Measurements from ENCODE around the gene LNPK.
A peak's percentile ranks its signal among the peaks of the same experiment; 100 is the strongest.
"Not testable (repeated sequence)": the region's sequence is repeated elsewhere in the genome, so short reads cannot be mapped to it uniquely, and the experiment has no call there.

LNPK gene

DNA sequence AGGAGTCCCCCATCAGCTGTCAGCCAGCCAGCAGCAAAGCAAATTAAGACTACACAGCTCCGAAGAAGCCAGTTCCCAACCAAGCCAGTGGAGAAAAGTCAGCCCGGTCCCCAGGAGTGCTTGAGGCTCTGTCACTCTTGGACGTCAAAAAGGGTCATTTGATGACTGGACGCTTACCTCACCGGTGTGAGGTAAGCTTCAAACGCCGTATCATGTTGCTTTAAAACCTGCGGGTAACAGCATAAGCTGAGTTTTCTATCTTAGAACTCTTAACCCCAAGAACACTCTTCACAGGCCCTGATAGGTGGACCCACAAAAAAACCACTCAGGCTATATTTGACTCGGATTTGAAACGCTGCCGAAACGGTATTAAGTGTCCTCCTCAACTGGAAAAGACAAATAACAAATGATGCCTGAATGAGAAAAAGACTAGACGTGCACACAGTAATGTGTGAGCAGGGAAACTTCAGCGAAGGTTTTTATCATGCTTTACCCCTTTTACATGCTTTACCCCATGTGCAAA lies 682 bp upstream of the LNPK start:
- Histone ChIP-seq H3K9me3 (no peaks in the 10 kb centered on the region), H3K36me3 (replicated peaks) (no peaks in the 10 kb centered on the region), H3K4me1 (peaks cover 14% of the 10 kb centered on the region), H3K27me3 (ENCODE audit: low read depth) (no peaks in the 10 kb centered on the region), H3K4me3 (peak overlapping the region; percentile 82)
- no peak for DNase-seq (ENCODE audit: low spot score in 2 of 2)
- in situ Hi-C loops (cut with MboI; ENCODE audit: low sequenced_read_pairs), result no loop called here

GRCh38 chr2:176001281-176001915 lies 669 bp downstream of the LNPK start:
- no peaks in the 10 kb centered on the region for H3K27me3 ChIP-seq (ENCODE audit: low read depth)
- H3K9me3 ChIP-seq, result no peaks in the 10 kb centered on the region
- in situ Hi-C loops (cut with MboI; ENCODE audit: low sequenced_read_pairs), result no loop called here
- DNase-seq (ENCODE audit: low spot score in 2 of 2), result peak; percentile 62 to 66
- no peaks in the 10 kb centered on the region for H3K36me3 ChIP-seq (replicated peaks)
- H3K4me3 ChIP-seq, result peak overlapping the region; percentile 82
- H3K4me1 ChIP-seq, result peaks cover 20% of the 10 kb centered on the region

DNA sequence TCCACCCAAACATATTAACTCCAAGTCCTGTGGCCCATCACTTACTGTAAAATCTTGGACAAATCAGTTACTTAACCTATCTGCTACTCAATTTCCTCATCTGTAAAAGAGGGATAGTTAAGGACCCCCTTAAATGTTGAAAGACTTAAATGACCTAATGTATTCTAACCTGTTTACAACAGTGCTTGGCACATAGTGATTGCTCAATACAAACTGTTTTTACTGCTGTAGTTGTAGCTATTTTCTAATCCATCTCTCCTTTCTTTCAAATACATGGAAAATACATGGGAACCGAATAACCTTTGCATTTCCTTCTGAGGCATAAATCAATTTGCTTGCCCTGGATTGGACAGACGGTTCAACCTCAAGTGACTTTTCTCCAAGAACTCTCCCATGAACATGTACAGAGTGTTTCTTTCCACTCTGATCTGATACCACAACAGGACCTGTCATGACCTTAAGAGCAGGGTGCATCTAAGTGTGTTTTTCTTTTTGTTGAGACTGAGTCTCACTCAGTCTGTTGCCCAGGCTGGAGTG lies 2.7 kb downstream of the LNPK start:
- DNase-seq (ENCODE audit: low spot score in 2 of 2), result no peak
- no peaks in the 10 kb centered on the region for H3K27me3 ChIP-seq (ENCODE audit: low read depth)
- H3K9me3 ChIP-seq, result no peaks in the 10 kb centered on the region
- H3K4me3 ChIP-seq, result no peak overlapping the region
- in situ Hi-C loops (cut with MboI; ENCODE audit: low sequenced_read_pairs), result no loop called here
- no peaks in the 10 kb centered on the region for H3K36me3 ChIP-seq (replicated peaks)
- H3K4me1 ChIP-seq, result peaks cover 25% of the 10 kb centered on the region

DNA sequence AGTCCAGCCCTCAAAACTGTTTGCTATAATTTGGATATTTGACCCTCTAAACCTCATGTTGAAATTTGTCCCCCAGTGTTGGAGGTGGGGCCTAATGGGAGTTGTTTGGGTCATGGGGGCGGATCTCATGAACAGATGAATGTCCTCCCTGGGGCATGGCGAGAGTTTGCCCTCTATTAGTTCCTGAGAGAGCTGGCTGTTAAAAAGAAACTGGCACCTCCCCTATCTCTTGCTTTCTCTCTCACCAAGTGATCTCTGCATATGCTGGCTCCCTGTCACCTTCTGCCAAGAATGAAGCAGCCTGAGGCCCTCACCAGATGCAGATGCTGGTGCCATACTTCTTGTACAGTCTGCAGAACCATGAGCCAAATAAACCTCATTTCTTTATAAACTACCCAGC lies 12.0 kb downstream of the LNPK start:
- Histone ChIP-seq H3K4me1 (no peaks in the 10 kb centered on the region; the same call in 1 of the 2 replicates), H3K36me3 (replicated peaks) (peaks cover 3% of the 10 kb centered on the region; the same call in 1 of the 2 replicates), H3K27me3 (ENCODE audit: low read depth) (no peaks in the 10 kb centered on the region), H3K4me3 (no peak overlapping the region), H3K9me3 (no peaks in the 10 kb centered on the region)
- no peak for DNase-seq (ENCODE audit: low spot score in 2 of 2)
- in situ Hi-C loops (cut with MboI; ENCODE audit: low sequenced_read_pairs), result no loop called here

GRCh38 chr2:175987126-175987525 lies 14.9 kb downstream of the LNPK start:
- H3K4me1 ChIP-seq; H3K4me3 ChIP-seq; DNase-seq (ENCODE audit: low spot score in 2 of 2); H3K36me3 ChIP-seq (replicated peaks); H3K9me3 ChIP-seq; H3K27me3 ChIP-seq (ENCODE audit: low read depth); in situ Hi-C loops (cut with MboI; ENCODE audit: low sequenced_read_pairs): not testable (repeated sequence)

GRCh38 chr2:175984846-175985245 lies 17.2 kb downstream of the LNPK start:
- in situ Hi-C loops (cut with MboI; ENCODE audit: low sequenced_read_pairs), result no loop called here
- no peaks in the 10 kb centered on the region; the same call in 1 of the 2 replicates for H3K36me3 ChIP-seq (replicated peaks)
- no peak for DNase-seq (ENCODE audit: low spot score in 2 of 2)
- H3K4me1 ChIP-seq, result peaks cover 21% of the 10 kb centered on the region
- no peaks in the 10 kb centered on the region for H3K9me3 ChIP-seq
- no peak overlapping the region for H3K4me3 ChIP-seq
- H3K27me3 ChIP-seq (ENCODE audit: low read depth), result no peaks in the 10 kb centered on the region

DNA sequence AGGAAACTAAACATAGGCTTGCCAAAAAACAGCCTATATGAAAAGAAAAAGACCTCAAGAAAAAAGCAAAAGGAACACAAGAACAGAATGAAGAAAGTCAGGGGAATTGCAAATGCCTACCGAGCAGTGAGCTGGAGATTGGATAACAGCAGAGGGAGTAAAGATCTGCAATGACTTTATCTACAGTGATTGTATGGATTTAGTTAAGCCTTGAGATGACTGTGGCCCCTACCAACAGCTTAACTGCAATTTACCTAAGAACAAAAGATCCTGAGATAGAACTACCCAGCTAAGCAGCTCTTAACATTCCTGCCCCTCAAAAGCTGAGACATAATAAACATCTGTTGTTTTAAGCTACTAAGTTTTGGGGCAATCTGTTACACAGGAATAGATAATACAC lies 20.5 kb downstream of the LNPK start:
- in situ Hi-C loops (cut with MboI; ENCODE audit: low sequenced_read_pairs), result no loop called here
- no peaks in the 10 kb centered on the region for H3K9me3 ChIP-seq
- H3K4me1 ChIP-seq, result peaks cover 24% of the 10 kb centered on the region
- H3K4me3 ChIP-seq, result no peak overlapping the region
- no peaks in the 10 kb centered on the region for H3K27me3 ChIP-seq (ENCODE audit: low read depth)
- H3K36me3 ChIP-seq (replicated peaks), result peaks cover 6% of the 10 kb centered on the region; the same call in 1 of the 2 replicates
- peak; percentile 18 to 74 for DNase-seq (ENCODE audit: low spot score in 2 of 2)

- in situ Hi-C loops (cut with MboI; ENCODE audit: low sequenced_read_pairs), result no loop called here
- H3K27me3 ChIP-seq (ENCODE audit: low read depth), result no peaks in the 10 kb centered on the region
- no peak for DNase-seq (ENCODE audit: low spot score in 2 of 2)
- no peaks in the 10 kb centered on the region for H3K9me3 ChIP-seq
- no peak overlapping the region for H3K4me3 ChIP-seq
- H3K36me3 ChIP-seq (replicated peaks), result peaks cover 6% of the 10 kb centered on the region; the same call in 1 of the 2 replicates
- peaks cover 18% of the 10 kb centered on the region for H3K4me1 ChIP-seq
Measured at GRCh38 chr2:175976391-175977157, 25.5 kb downstream of the LNPK start.

DNA sequence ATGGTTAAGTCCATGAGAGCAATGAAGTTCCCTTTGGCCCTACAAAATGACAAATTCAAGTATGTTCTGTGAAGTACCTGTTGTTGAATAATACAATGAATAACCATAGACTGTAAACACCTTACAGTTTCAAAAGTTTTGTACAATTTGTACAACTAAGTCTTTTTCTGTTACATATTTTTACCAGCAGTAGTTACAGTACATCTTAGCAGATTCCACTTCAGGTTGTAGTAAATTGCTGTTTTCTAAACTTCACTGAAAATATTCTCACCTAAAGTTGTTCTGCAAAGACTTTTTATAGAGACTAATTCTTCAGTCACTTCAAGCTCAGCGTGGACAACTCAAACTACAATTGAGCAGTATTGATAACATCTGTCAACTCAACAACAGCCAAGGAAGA lies 28.7 kb downstream of the LNPK start:
- in situ Hi-C loops (cut with MboI; ENCODE audit: low sequenced_read_pairs), result no loop called here
- H3K27me3 ChIP-seq (ENCODE audit: low read depth), result no peaks in the 10 kb centered on the region
- no peak for DNase-seq (ENCODE audit: low spot score in 2 of 2)
- H3K36me3 ChIP-seq (replicated peaks), result 0 out of 2 replicates have a peak, but pooled peaks cover 2% of the 10 kb centered on the region
- no peaks in the 10 kb centered on the region for H3K9me3 ChIP-seq
- H3K4me1 ChIP-seq, result peaks cover 9% of the 10 kb centered on the region
- no peak overlapping the region for H3K4me3 ChIP-seq

GRCh38 chr2:175966839-175967238 lies 35.2 kb downstream of the LNPK start:
- Histone ChIP-seq H3K4me1 (no peaks in the 10 kb centered on the region), H3K27me3 (ENCODE audit: low read depth) (no peaks in the 10 kb centered on the region), H3K9me3 (no peaks in the 10 kb centered on the region), H3K36me3 (replicated peaks) (no peaks in the 10 kb centered on the region), H3K4me3 (no peak overlapping the region)
- in situ Hi-C loops (cut with MboI; ENCODE audit: low sequenced_read_pairs), result no loop called here
- no peak for DNase-seq (ENCODE audit: low spot score in 2 of 2)

DNA sequence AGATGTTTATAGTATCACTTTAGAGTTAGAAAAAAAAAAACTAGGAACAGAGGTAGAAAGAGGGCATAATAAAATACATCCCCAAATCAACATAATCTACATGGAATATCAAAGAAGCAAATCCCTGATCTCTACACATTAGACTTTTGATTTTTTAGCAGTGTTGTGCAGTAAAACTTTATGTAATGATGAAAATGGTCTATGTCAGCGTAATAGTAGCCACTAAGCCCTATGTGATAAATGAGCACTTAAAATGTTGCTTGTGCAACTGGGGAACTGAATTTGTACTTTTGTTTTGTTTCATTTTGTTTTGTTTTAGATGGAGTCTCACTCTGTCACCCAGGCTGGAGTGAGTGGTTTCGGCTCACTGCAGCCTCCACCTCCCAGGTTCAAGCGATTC lies 36.3 kb downstream of the LNPK start:
- no peak for DNase-seq (ENCODE audit: low spot score in 2 of 2)
- H3K4me1 ChIP-seq, result no peaks in the 10 kb centered on the region
- no peak overlapping the region for H3K4me3 ChIP-seq
- H3K27me3 ChIP-seq (ENCODE audit: low read depth), result no peaks in the 10 kb centered on the region
- H3K9me3 ChIP-seq, result no peaks in the 10 kb centered on the region
- in situ Hi-C loops (cut with MboI; ENCODE audit: low sequenced_read_pairs), result no loop called here
- H3K36me3 ChIP-seq (replicated peaks), result no peaks in the 10 kb centered on the region

- in situ Hi-C loops (cut with MboI; ENCODE audit: low sequenced_read_pairs), result no loop called here
- no peaks in the 10 kb centered on the region for H3K36me3 ChIP-seq (replicated peaks)
Measured at GRCh38 chr2:175964195-175964594, 37.9 kb downstream of the LNPK start.

DNA sequence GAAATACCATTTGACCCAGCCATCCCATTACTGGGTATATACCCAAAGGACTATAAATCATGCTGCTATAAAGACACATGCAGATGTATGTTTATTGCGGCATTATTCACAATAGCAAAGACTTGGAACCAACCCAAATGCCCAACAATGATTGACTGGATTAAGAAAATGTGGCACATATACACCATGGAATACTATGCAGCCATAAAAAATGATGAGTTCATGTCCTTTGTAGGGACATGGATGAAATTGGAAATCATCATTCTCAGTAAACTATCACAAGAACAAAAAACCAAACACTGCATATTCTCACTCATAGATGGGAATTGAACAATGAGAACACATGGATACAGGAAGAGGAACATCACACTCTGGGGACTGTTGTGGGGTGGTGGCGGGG lies 38.9 kb downstream of the LNPK start:
- H3K4me3 ChIP-seq; H3K4me1 ChIP-seq; DNase-seq (ENCODE audit: low spot score in 2 of 2); H3K27me3 ChIP-seq (ENCODE audit: low read depth); H3K36me3 ChIP-seq (replicated peaks); in situ Hi-C loops (cut with MboI; ENCODE audit: low sequenced_read_pairs); H3K9me3 ChIP-seq: not testable (repeated sequence)

More at GRCh38 chr2:175964195-175964594, 37.9 kb downstream of the LNPK start:
- no peak overlapping the region for H3K4me3 ChIP-seq
- no peak for DNase-seq (ENCODE audit: low spot score in 2 of 2)
- no peaks in the 10 kb centered on the region for H3K4me1 ChIP-seq
- no peaks in the 10 kb centered on the region for H3K27me3 ChIP-seq (ENCODE audit: low read depth)
- H3K9me3 ChIP-seq, result no peaks in the 10 kb centered on the region

GRCh38 chr2:175957845-175958244 lies 44.2 kb downstream of the LNPK start:
- no peaks in the 10 kb centered on the region; the same call in 1 of the 2 replicates for H3K36me3 ChIP-seq (replicated peaks)
- no peak for DNase-seq (ENCODE audit: low spot score in 2 of 2)
- no peaks in the 10 kb centered on the region for H3K9me3 ChIP-seq
- H3K27me3 ChIP-seq (ENCODE audit: low read depth), result no peaks in the 10 kb centered on the region
- no peaks in the 10 kb centered on the region; the same call in 1 of the 2 replicates for H3K4me1 ChIP-seq
- in situ Hi-C loops (cut with MboI; ENCODE audit: low sequenced_read_pairs), result no loop called here
- no peak overlapping the region for H3K4me3 ChIP-seq

Data from HAP-1 (cell line).